ENCODE measurements around the gene SPATA6L. TPM values are rescaled to one million over a fixed set of nuclear protein-coding genes. Genes with fewer than 3 reads are reported as not detected.
"Not testable (repeated sequence)": the region's sequence is repeated elsewhere in the genome, so short reads cannot be mapped to it uniquely, and the experiment has no call there.

Gene SPATA6L
- total RNA-seq, 4 donors from 2014 or later = 0.91 to 3.0 (median 1.8) TPM

GRCh38 chr9:4617752-4618151, 48.5 kb downstream of the SPATA6L start:
- Histone ChIP-seq H3K4me1 (peaks cover 0 to 6% (median 0%) of the 10 kb centered on the region in 3 donors), H3K36me3 (peaks cover 0 to 3% (median 0%) of the 10 kb centered on the region in 3 donors), H3K4me3 (no peak overlapping the region), H3K9me3 (no peaks in the 10 kb centered on the region), H3K27ac (no peak overlapping the region), H3K27me3 (no peaks in the 10 kb centered on the region)
- 49 to 56% methylated on average over 3 of the region's 3 CpGs for WGBS, 2 donors
- DNase-seq = no peak
- intact Hi-C loops (cut with DNase I) = no loop called here
- TF ChIP-seq POLR2A (IDR thresholded peaks at IDR 0.05) = no peak

DNA sequence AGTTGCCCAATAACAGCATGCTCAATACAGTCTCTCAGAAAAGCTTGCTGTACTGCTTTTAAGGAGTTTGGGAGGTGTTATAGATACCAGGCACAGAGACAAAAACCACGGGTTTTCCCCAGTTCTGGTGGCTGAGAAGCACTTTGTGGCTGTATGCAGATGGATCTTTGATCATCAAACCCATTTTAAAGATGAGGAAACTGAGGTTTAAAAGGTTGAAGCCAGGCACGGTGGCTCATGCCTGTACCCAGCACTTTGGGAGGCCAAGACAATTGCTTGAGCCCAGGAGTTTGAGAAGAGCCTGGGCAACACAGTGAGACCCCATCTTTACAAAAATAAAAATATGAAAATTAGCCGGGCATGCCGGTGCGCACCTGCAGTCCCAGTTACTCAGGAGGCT, 50.5 kb downstream of the SPATA6L start:
- Histone ChIP-seq H3K36me3 (no peaks in the 10 kb centered on the region), H3K4me1 (peaks cover 0 to 6% (median 0%) of the 10 kb centered on the region in 3 donors), H3K4me3 (no peak overlapping the region), H3K27ac (no peak overlapping the region), H3K27me3 (no peaks in the 10 kb centered on the region), H3K9me3 (no peaks in the 10 kb centered on the region)
- 82 to 86% methylated on average over 5 of the region's 5 CpGs for WGBS, 2 donors
- DNase-seq = no peak
- TF ChIP-seq CTCF (IDR thresholded peaks at IDR 0.05) = no peak
- intact Hi-C loops (cut with DNase I) = no loop called here

- H3K27ac ChIP-seq = no peak overlapping the region
Measured at GRCh38 chr9:4615251-4615650, 51.0 kb downstream of the SPATA6L start.

DNA sequence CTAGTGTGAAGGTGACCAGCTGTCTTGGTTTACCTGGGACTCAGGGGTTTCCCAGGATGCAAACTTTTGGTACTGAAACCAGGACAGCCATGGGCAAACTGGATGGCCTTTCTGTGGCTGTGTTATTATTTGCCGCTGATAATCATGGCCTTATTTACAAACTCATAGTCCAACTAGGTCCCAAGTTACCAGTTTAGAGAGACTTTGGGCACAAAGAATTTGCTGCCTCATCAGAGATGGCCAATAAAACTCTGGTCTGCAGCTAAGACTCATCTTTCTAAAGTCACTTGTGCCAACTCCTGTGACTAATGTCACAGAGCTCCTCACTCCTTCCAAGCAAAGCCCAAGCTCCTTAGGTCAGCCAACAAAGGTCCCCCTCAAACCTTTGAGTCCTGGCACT, 51.7 kb downstream of the SPATA6L start:
- intact Hi-C loops (cut with DNase I) = no loop called here
- no peaks in the 10 kb centered on the region for H3K36me3 ChIP-seq

More at GRCh38 chr9:4615251-4615650, 51.0 kb downstream of the SPATA6L start:
- Histone ChIP-seq H3K27me3 (no peaks in the 10 kb centered on the region), H3K36me3 (no peaks in the 10 kb centered on the region), H3K4me1 (peaks cover 0 to 6% (median 0%) of the 10 kb centered on the region in 3 donors), H3K9me3 (no peaks in the 10 kb centered on the region), H3K4me3 (no peak overlapping the region)
- WGBS, 2 donors = 67 to 75% methylated on average over 4 of the region's 4 CpGs
- intact Hi-C loops (cut with DNase I) = no loop called here
- DNase-seq = no peak
- no peak for TF ChIP-seq CTCF (IDR thresholded peaks at IDR 0.05)
- no peak for TF ChIP-seq POLR2A (IDR thresholded peaks at IDR 0.05)

GRCh38 chr9:4606033-4606432, 60.2 kb downstream of the SPATA6L start:
- H3K27ac ChIP-seq; intact Hi-C loops (cut with DNase I); H3K4me1 ChIP-seq; H3K27me3 ChIP-seq; DNase-seq; H3K36me3 ChIP-seq; H3K9me3 ChIP-seq; H3K4me3 ChIP-seq: not testable (repeated sequence)
- 53 to 68% methylated on average over 4 to 7 of the region's 15 CpGs for WGBS, 2 donors

More for the DNA sequence above, 51.7 kb downstream of the SPATA6L start:
- H3K27me3 ChIP-seq = no peaks in the 10 kb centered on the region
- no peak overlapping the region for H3K4me3 ChIP-seq
- H3K27ac ChIP-seq = no peak overlapping the region
- no peaks in the 10 kb centered on the region for H3K9me3 ChIP-seq
- 91 to 100% methylated on average over 1 of the region's 1 CpG for whole genome bisulfite sequencing, 2 donors
- TF ChIP-seq POLR2A (IDR thresholded peaks at IDR 0.05) = no peak
- H3K4me1 ChIP-seq = no peaks in the 10 kb centered on the region
- no peak for DNase-seq

- Histone ChIP-seq H3K27ac (no peak overlapping the region), H3K4me1 (peaks cover 0 to 6% (median 0%) of the 10 kb centered on the region in 3 donors), H3K9me3 (no peaks in the 10 kb centered on the region), H3K4me3 (no peak overlapping the region), H3K36me3 (no peaks in the 10 kb centered on the region), H3K27me3 (no peaks in the 10 kb centered on the region)
- intact Hi-C loops (cut with DNase I) = no loop called here
- TF ChIP-seq CTCF (IDR thresholded peaks at IDR 0.05) = peak; percentile 39 to 80 (median 66)
- no peak for TF ChIP-seq POLR2A (IDR thresholded peaks at IDR 0.05)
- no peak for DNase-seq
Measured at GRCh38 chr9:4604678-4605095, 61.6 kb downstream of the SPATA6L start.

DNA sequence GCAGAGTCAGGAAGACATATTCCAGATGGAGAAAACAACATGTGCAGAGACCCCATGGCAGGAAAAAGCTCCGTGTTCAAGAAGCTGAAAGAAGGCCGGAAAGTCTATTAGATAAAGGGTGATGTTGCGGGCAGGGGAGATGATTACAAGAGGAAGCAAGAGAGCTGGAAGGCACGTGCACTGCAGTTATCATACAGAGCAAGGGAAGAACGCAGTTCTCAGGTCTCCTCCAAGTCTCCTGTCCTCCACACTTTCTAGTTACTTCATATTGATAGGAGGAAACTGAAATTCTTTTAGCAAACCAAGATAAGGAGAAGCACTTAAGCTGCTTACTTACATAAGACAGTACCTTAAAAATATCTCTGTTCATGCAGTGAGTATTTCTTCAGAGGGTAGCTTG, 62.5 kb downstream of the SPATA6L start:
- 87 to 93% methylated on average over 5 of the region's 5 CpGs for WGBS, 2 donors
- H3K4me3 ChIP-seq = no peak overlapping the region
- intact Hi-C loops (cut with DNase I) = no loop called here
- H3K4me1 ChIP-seq = peaks cover 0 to 6% (median 0%) of the 10 kb centered on the region in 3 donors
- no peak overlapping the region for H3K27ac ChIP-seq
- DNase-seq = no peak
- no peak for TF ChIP-seq POLR2A (IDR thresholded peaks at IDR 0.05)
- TF ChIP-seq CTCF (IDR thresholded peaks at IDR 0.05) = no peak
- H3K27me3 ChIP-seq = no peaks in the 10 kb centered on the region
- H3K36me3 ChIP-seq = no peaks in the 10 kb centered on the region
- H3K9me3 ChIP-seq = no peaks in the 10 kb centered on the region

All from esophagus squamous epithelium (tissue), 5 donors.